Measurements from ENCODE around the gene MYO3B. TPM values are rescaled to one million over a fixed set of nuclear protein-coding genes. Genes with fewer than 3 reads are reported as not detected.

MYO3B gene
- total RNA-seq, 1 experiment from 2014 or later = 0.50 TPM

GRCh38 chr2:170181602-170182001 lies 3.7 kb downstream of the MYO3B start (continued):
- TF ChIP-seq AFF4 (CRISPR knock-in tag; IDR thresholded peaks at IDR 0.05; ENCODE audit: borderline replicate concordance) = no peak
- no peak for TF ChIP-seq AR (CRISPR knock-in tag; IDR thresholded peaks at IDR 0.05)
- no peak for TF ChIP-seq MAX (CRISPR knock-in tag; IDR thresholded peaks at IDR 0.05)
- no peak for TF ChIP-seq STAT6 (CRISPR knock-in tag; conservative IDR thresholded peaks at IDR 0.05; ENCODE audit: low read depth)
- no peak for TF ChIP-seq ZBTB21 (CRISPR knock-in tag; IDR thresholded peaks at IDR 0.05; ENCODE audit: borderline replicate concordance)
- no peak for TF ChIP-seq RORB (CRISPR knock-in tag; IDR thresholded peaks at IDR 0.05)
- no peak for TF ChIP-seq SOX15 (CRISPR knock-in tag; IDR thresholded peaks at IDR 0.05)
- no peak for TF ChIP-seq CTCF (IDR thresholded peaks at IDR 0.05)
- no peak for TF ChIP-seq HMGXB4 (CRISPR knock-in tag; IDR thresholded peaks at IDR 0.05)

GRCh38 chr2:170185319-170185718 lies 7.4 kb downstream of the MYO3B start:
- no peaks in the 10 kb centered on the region; the same call in 1 of the 2 replicates for H3K27me3 Mint-ChIP-seq (ENCODE audit: low read depth)
- ChIA-PET CTCF (no interaction called here), POLR2A (no interaction called here)
- DNase-seq (ENCODE audit: low spot score) = no peak
- TF ChIP-seq GTF2I (CRISPR knock-in tag; conservative IDR thresholded peaks at IDR 0.05) (peak; percentile 54; the same call in 1 of the 2 replicates), ZNF671 (CRISPR knock-in tag; IDR thresholded peaks at IDR 0.05) (no peak)
- peaks cover 60% of the 10 kb centered on the region for H3K9me3 Mint-ChIP-seq
- peaks cover 55% of the 10 kb centered on the region for H3K36me3 Mint-ChIP-seq
- no peak overlapping the region for H3K27ac Mint-ChIP-seq
- H3K4me3 Mint-ChIP-seq = no peak overlapping the region
- ATAC-seq = no peak
- peaks cover 10% of the 10 kb centered on the region for H3K4me1 Mint-ChIP-seq

Measured in WTC11 (cell line).